HG03565 (cell line): Measurements from ENCODE around the gene RDH16.
A peak's percentile ranks its signal among the peaks of the same experiment; 100 is the strongest.

Source experiments
- ATAC-seq: cut with Tn5 transposase; IDR thresholded peaks from one replicate; pipeline ENCODE4 v1.9.1; 2021; ENCODE audit warnings: mild to moderate bottlenecking, moderate library complexity; ENCODE audit not compliant: unreplicated experiment

The RDH16 gene

GRCh38 chr12:56957229-56958052 lies at the start of gene RDH16:
RDH16 (minus strand) TSS chr12:56957608; CDS start chr12:56957462, 146 bp downstream.
- ATAC-seq: no peak

GRCh38 chr12:57006809-57007475 lies 49.5 kb upstream of the RDH16 start:
- ATAC-seq: no peak

GRCh38 chr12:57005980-57006808 lies 48.8 kb upstream of the RDH16 start, which contains the start of gene ZBTB39:
ZBTB39 (minus strand) TSS chr12:57006546; CDS start chr12:57004917, 1,629 bp downstream.
- peak; percentile 48 for ATAC-seq

- no peak for ATAC-seq
Measured at GRCh38 chr12:57004651-57005050, 47.2 kb upstream of the RDH16 start.

- ATAC-seq: no peak
Measured at GRCh38 chr12:57003395-57003794, 46.0 kb upstream of the RDH16 start.

GRCh38 chr12:57001448-57001906 lies 44.1 kb upstream of the RDH16 start:
- ATAC-seq: no peak

- ATAC-seq: no peak
Measured at GRCh38 chr12:57000393-57000792, 43.0 kb upstream of the RDH16 start.

GRCh38 chr12:56999456-56999855 lies 42.0 kb upstream of the RDH16 start:
- no peak for ATAC-seq

- peak; percentile 51 for ATAC-seq
Measured at GRCh38 chr12:56998981-56999380, 41.6 kb upstream of the RDH16 start.

- ATAC-seq: no peak
Measured at GRCh38 chr12:56998316-56998715, 40.9 kb upstream of the RDH16 start.

GRCh38 chr12:56996793-56997545 lies 39.6 kb upstream of the RDH16 start:
- no peak for ATAC-seq

GRCh38 chr12:56995930-56996496 lies 38.6 kb upstream of the RDH16 start:
- no peak for ATAC-seq

GRCh38 chr12:56995201-56995929 lies 38.0 kb upstream of the RDH16 start:
- ATAC-seq: no peak

- no peak for ATAC-seq
Measured at GRCh38 chr12:56994231-56994746, 36.9 kb upstream of the RDH16 start.

- ATAC-seq: no peak
Measured at GRCh38 chr12:56993346-56993745, 35.9 kb upstream of the RDH16 start.

GRCh38 chr12:56991319-56992246 lies 34.2 kb upstream of the RDH16 start:
- ATAC-seq: no peak

GRCh38 chr12:56990648-56991318 lies 33.4 kb upstream of the RDH16 start:
- no peak for ATAC-seq
